ENCODE data around the gene NBEA.
A peak's percentile ranks its signal among the peaks of the same experiment; 100 is the strongest.

The NBEA gene

DNA sequence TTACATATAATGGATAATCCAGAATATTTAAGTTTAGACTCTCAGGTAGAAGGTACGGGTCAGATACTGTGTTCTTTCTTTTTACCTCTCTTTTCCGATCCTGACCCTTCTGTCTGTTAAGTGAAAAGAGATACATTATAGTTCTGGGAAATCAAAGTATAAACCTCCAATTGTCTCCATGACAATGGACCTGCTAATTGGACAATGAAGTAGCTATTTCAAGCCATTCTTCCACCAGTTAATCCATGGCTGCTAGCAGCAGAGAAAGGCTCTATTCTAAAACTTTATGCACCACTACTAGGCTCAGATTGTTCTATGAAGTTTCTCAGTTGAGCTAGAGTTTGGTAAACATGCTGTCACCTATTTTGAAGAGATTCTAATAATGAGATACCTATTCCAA is 8.3 kb upstream of the NBEA start:
- no peak for DNase-seq (ENCODE audit: low read depth)
- TF ChIP-seq, protein P1, sequence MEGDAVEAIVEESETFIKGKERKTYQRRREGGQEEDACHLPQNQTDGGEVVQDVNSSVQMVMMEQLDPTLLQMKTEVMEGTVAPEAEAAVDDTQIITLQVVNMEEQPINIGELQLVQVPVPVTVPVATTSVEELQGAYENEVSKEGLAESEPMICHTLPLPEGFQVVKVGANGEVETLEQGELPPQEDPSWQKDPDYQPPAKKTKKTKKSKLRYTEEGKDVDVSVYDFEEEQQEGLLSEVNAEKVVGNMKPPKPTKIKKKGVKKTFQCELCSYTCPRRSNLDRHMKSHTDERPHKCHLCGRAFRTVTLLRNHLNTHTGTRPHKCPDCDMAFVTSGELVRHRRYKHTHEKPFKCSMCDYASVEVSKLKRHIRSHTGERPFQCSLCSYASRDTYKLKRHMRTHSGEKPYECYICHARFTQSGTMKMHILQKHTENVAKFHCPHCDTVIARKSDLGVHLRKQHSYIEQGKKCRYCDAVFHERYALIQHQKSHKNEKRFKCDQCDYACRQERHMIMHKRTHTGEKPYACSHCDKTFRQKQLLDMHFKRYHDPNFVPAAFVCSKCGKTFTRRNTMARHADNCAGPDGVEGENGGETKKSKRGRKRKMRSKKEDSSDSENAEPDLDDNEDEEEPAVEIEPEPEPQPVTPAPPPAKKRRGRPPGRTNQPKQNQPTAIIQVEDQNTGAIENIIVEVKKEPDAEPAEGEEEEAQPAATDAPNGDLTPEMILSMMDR (IDR thresholded peaks at IDR 0.05; ENCODE audit: low read depth, low read length, missing control alignments): no peak
- in situ Hi-C loops (cut with HindIII; ENCODE audit: low sequenced_read_pairs): no loop called here
- no peak overlapping the region for H3K4me3 ChIP-seq (ENCODE audit: low read depth, low read length)

DNA sequence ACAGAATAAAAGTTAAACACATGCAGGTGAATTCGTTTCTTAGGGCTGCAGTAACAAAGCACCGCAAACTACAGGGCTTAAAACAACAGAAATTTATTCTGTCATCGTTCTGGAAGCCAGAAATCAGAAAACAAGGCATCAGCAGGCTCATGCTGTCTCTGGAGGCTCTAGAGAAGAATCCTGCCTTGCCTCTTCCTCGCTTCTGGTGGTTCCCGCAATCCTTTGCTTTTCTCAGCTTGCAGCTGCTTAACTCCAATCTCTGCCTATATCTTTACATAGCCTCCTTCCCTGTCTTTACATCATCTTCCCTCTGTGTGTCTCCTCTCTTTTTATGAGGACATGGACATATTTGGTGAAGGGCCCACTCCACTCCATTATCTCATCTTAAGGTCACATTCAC is 6.2 kb upstream of the NBEA start:
- TF ChIP-seq, protein P1 (IDR thresholded peaks at IDR 0.05; ENCODE audit: low read depth, low read length, missing control alignments): no peak
- no peak overlapping the region for H3K4me3 ChIP-seq (ENCODE audit: low read depth, low read length)
- in situ Hi-C loops (cut with HindIII; ENCODE audit: low sequenced_read_pairs): no loop called here
- no peak for DNase-seq (ENCODE audit: low read depth)

DNA sequence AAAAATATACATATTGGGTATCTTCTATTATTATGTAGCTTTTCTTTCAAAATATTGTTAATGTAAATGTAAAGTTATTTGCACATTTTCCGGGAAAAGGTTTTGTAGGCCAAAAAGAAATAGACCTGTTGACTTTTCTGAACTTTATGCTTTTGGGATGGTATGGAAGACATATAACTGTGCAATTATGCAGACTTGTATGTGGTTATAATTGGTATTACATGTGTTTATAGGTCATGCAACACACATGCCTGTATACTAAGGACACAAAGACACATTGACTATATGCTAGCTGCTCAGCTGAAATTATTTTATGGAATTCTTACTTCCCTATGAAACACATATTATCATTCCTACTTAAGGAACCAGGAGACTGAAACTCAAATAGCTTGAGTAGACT is 2.3 kb upstream of the NBEA start:
- in situ Hi-C loops (cut with HindIII; ENCODE audit: low sequenced_read_pairs): no loop called here
- H3K4me3 ChIP-seq (ENCODE audit: low read depth, low read length): no peak overlapping the region
- TF ChIP-seq, protein P1 (IDR thresholded peaks at IDR 0.05; ENCODE audit: low read depth, low read length, missing control alignments): no peak
- no peak for DNase-seq (ENCODE audit: low read depth)

DNA sequence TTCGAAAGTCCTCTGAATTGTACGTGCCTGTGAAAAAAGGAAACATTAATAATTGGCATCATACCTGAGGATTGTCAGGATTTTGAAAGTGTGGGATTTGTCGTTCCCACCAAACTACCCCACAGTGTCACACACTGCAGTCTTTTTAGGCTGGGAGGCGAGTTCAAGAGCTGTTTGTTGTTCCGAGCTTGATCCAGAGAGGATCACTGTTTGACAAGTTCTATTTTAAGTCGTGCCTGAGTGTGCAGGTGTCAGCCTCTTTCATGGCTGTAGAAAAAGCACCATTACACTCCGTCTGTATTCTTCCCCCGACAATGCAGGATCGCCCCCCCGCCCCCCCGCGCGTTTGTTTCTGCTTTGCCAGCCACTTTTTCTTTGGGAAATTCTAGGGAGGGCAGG is 635 bp upstream of the NBEA start:
- no peak for DNase-seq (ENCODE audit: low read depth)
- TF ChIP-seq, protein P1 (IDR thresholded peaks at IDR 0.05; ENCODE audit: low read depth, low read length, missing control alignments): no peak
- peak overlapping the region; percentile 60 for H3K4me3 ChIP-seq (ENCODE audit: low read depth, low read length)
- in situ Hi-C loops (cut with HindIII; ENCODE audit: low sequenced_read_pairs): no loop called here

DNA sequence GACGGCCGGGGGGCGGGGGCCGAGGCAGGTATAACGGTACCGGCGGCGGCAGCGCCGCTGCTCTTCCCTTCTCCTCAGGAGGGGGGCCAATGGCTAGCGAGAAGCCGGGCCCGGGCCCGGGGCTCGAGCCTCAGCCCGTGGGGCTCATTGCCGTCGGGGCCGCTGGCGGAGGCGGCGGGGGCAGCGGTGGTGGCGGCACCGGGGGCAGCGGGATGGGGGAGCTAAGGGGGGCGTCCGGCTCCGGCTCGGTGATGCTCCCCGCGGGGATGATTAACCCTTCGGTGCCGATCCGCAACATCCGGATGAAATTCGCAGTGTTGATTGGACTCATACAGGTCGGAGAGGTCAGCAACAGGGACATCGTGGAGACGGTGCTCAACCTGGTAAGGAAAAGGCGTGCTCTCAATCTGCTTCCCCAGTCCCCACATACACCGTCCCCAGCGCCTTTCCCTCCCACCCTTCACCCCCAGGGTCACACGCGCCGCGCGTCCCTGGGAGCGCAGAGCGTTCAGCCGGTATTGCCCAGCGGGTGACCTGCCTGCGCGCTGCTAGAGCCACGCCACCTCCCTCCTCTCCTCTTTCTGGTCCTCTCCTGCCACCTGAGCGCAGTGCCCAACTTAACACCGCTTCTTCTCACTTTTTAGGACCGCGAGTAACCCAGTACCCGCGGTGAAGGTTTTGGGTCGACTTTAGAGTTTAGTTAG is 814 bp downstream of the NBEA start:
- in situ Hi-C loops (cut with HindIII; ENCODE audit: low sequenced_read_pairs): no loop called here
- H3K4me3 ChIP-seq (ENCODE audit: low read depth, low read length): peak overlapping the region; percentile 60
- TF ChIP-seq, protein P1 (IDR thresholded peaks at IDR 0.05; ENCODE audit: low read depth, low read length, missing control alignments): no peak
- DNase-seq (ENCODE audit: low read depth): no peak

DNA sequence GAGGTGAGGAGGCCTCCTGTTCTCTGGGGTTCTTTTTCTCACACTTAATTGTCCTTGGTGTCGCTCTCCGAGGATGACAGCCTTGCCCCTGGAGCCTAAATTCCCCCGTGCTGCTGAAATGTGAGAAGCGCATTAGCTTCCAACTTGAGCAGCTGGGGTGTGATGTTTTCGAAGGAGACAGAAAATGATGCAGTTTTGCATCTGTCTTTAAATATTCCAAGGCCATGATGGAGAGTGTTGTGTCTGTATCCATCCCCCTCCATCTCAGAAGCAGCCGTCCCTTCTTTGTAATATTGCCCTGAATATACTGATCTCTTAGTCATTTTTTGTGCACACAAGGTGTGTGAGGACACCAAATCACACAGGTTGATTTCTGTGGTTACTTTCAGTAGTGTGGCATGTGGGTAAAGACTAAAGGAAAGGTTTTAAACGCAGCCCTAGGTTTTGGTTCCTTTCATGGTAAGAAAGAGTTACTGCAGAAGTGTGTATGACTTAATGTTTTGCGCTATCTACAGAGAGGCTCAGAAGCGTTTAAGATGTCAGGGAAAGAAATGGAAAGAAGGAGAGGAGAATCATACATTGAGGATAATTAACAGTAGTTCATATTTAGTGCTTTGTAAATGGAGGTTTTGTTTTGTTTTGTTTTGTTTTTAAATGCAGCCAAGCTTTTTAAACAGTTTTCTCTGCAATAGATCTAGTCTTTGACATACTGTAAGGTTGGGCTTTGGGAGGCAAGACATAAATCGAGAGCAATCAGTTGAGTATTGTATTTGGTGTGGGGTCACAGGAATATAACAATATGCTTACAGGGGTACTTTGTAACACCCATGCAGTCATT is 1.6 kb downstream of the NBEA start:
- peak overlapping the region; percentile 60 for H3K4me3 ChIP-seq (ENCODE audit: low read depth, low read length)
- TF ChIP-seq, protein P1 (IDR thresholded peaks at IDR 0.05; ENCODE audit: low read depth, low read length, missing control alignments): no peak
- in situ Hi-C loops (cut with HindIII; ENCODE audit: low sequenced_read_pairs): no loop called here
- no peak for DNase-seq (ENCODE audit: low read depth)
